HEK293T (cell line): ENCODE results near the gene ANO6.

Experiments
- CTCF ChIA-PET: fragments of 350-600 bp; formaldehyde crosslinking; extraction: SDS; loops from one replicate; lab custom pipeline; 2021; ENCODE audit warnings: antibody characterized with exemption, inconsistent platforms; lab: Yijun Ruan, JAX
- POLR2A ChIA-PET: fragments of 350-600 bp; formaldehyde crosslinking; extraction: SDS; loops from one replicate; lab custom pipeline; 2020; ENCODE audit warnings: antibody characterized with exemption, inconsistent platforms; lab: Yijun Ruan, JAX
- DNase-seq: peaks from one replicate; pipeline ENCODE4 v3.0.0; 2012; ENCODE audit warnings: mixed read lengths; ENCODE audit errors: extremely low spot score
- ARNT ChIP-seq: fragments of 450-650 bp; IDR thresholded peaks from 2 replicates; pipeline ENCODE4 v1.6.1; 2017; ENCODE audit warnings: mild to moderate bottlenecking
- BHLHE40 ChIP-seq: fragments of 450-650 bp; IDR thresholded peaks from 2 replicates; pipeline ENCODE4 v1.6.1; 2016; ENCODE audit warnings: mild to moderate bottlenecking, moderate library complexity, borderline replicate concordance
- CTBP1 ChIP-seq: fragments of 450-650 bp; IDR thresholded peaks from 2 replicates; pipeline ENCODE4 v1.6.1; 2016; ENCODE audit warnings: borderline replicate concordance
- ELF4 ChIP-seq: fragments of 450-650 bp; IDR thresholded peaks from 2 replicates; pipeline ENCODE4 v1.6.1; 2017; ENCODE audit warnings: antibody characterized with exemption
- FOXA1 ChIP-seq: fragments of 450-650 bp; IDR thresholded peaks from 2 replicates; pipeline ENCODE4 v1.6.1; 2016; ENCODE audit warnings: mild to moderate bottlenecking
- FOXK2 ChIP-seq: fragments of 450-650 bp; IDR thresholded peaks from 2 replicates; pipeline ENCODE4 v1.6.1; 2016; ENCODE audit warnings: mild to moderate bottlenecking
- FOXM1 ChIP-seq: fragments of 450-650 bp; IDR thresholded peaks from 2 replicates; pipeline ENCODE4 v1.6.1; 2017; ENCODE audit warnings: mild to moderate bottlenecking, borderline replicate concordance
- HDGF ChIP-seq: fragments of 450-650 bp; IDR thresholded peaks from 2 replicates; pipeline ENCODE4 v1.6.1; 2017; ENCODE audit warnings: antibody characterized with exemption, borderline replicate concordance
- L3MBTL2 ChIP-seq: fragments of 450-650 bp; conservative IDR thresholded peaks from 2 replicates; pipeline ENCODE4 v1.6.1; 2016; ENCODE audit warnings: mild to moderate bottlenecking
- LEF1 ChIP-seq: fragments of 450-650 bp; IDR thresholded peaks from 2 replicates; pipeline ENCODE4 v1.6.1; 2017; ENCODE audit warnings: mild to moderate bottlenecking, borderline replicate concordance
- NFRKB ChIP-seq: fragments of 450-650 bp; IDR thresholded peaks from 2 replicates; pipeline ENCODE4 v1.6.1; 2016; ENCODE audit warnings: mild to moderate bottlenecking, moderate library complexity
- PKNOX1 ChIP-seq: fragments of 450-650 bp; IDR thresholded peaks from 2 replicates; pipeline ENCODE4 v1.6.1; 2016
- SP1 ChIP-seq: fragments of 450-650 bp; IDR thresholded peaks from 2 replicates; pipeline ENCODE4 v1.6.1; 2017
- SUZ12 ChIP-seq: fragments of 450-650 bp; IDR thresholded peaks from 2 replicates; pipeline ENCODE4 v1.6.1; 2016; ENCODE audit warnings: mild to moderate bottlenecking
- TARDBP ChIP-seq: fragments of 450-650 bp; IDR thresholded peaks from 2 replicates; pipeline ENCODE4 v1.6.1; 2016
- ZNF384 ChIP-seq: fragments of 450-650 bp; IDR thresholded peaks from 2 replicates; pipeline ENCODE4 v1.6.1; 2016

Gene ANO6

GRCh38 chr12:45423931-45424330 lies 208.0 kb downstream of the ANO6 start:
- TF ChIP-seq PKNOX1 (no peak), L3MBTL2 (no peak), LEF1 (no peak), ELF4 (no peak), SP1 (no peak), TARDBP (no peak), ZNF384 (no peak), HDGF (no peak), FOXM1 (no peak), FOXK2 (no peak), SUZ12 (no peak), FOXA1 (no peak), BHLHE40 (no peak), ARNT (no peak), CTBP1 (no peak), NFRKB (no peak)
- CTCF ChIA-PET: no interaction called here

GRCh38 chr12:45425426-45425825 lies 209.5 kb downstream of the ANO6 start:
- ChIA-PET CTCF (no interaction called here), POLR2A (no interaction called here)
- no peak for DNase-seq
- no peak for TF ChIP-seq BHLHE40
- TF ChIP-seq ZNF384: no peak
- no peak for TF ChIP-seq SUZ12
- no peak for TF ChIP-seq CTBP1

More at GRCh38 chr12:45423931-45424330, 208.0 kb downstream of the ANO6 start:
- DNase-seq: no peak
- POLR2A ChIA-PET: no interaction called here

GRCh38 chr12:45426294-45426693 lies 210.4 kb downstream of the ANO6 start:
- ChIA-PET POLR2A (no interaction called here), CTCF (no interaction called here)
- no peak for DNase-seq
- TF ChIP-seq FOXA1 (no peak), HDGF (no peak), L3MBTL2 (no peak), NFRKB (no peak), FOXK2 (no peak), ZNF384 (no peak), CTBP1 (no peak), SUZ12 (no peak), PKNOX1 (no peak), FOXM1 (no peak), SP1 (no peak), ARNT (no peak), LEF1 (no peak), ELF4 (no peak), BHLHE40 (no peak), TARDBP (no peak)

GRCh38 chr12:45427042-45427441 lies 211.1 kb downstream of the ANO6 start:
- ChIA-PET CTCF (no interaction called here), POLR2A (no interaction called here)
- no peak for DNase-seq
- TF ChIP-seq FOXM1 (no peak), SP1 (no peak), PKNOX1 (no peak), ARNT (no peak), HDGF (no peak), SUZ12 (no peak), TARDBP (no peak), L3MBTL2 (no peak), BHLHE40 (no peak), FOXK2 (no peak), CTBP1 (no peak), ZNF384 (no peak), LEF1 (no peak), ELF4 (no peak), NFRKB (no peak), FOXA1 (no peak)

GRCh38 chr12:45429831-45430230 lies 213.9 kb downstream of the ANO6 start:
- no peak for DNase-seq
- ChIA-PET CTCF (no interaction called here), POLR2A (no interaction called here)
- TF ChIP-seq HDGF (no peak), TARDBP (no peak), ELF4 (no peak), FOXM1 (no peak), FOXK2 (no peak), ARNT (no peak), CTBP1 (no peak), SP1 (no peak), PKNOX1 (no peak), ZNF384 (no peak), NFRKB (no peak), BHLHE40 (no peak), L3MBTL2 (no peak), LEF1 (no peak), FOXA1 (no peak)

- ChIA-PET CTCF (no interaction called here), POLR2A (no interaction called here)
- TF ChIP-seq ARNT (no peak), LEF1 (no peak), BHLHE40 (no peak)
- no peak for DNase-seq
Observed at GRCh38 chr12:45431126-45431525, 215.2 kb downstream of the ANO6 start.
